Measurements from ENCODE around the gene DPP9. TPM values are rescaled to one million over a fixed set of nuclear protein-coding genes. Genes with fewer than 3 reads are reported as not detected.

DPP9 gene
- polyA plus RNA-seq, 4 donors, result 37.1 to 59.5 (median 43.3) TPM

DNA sequence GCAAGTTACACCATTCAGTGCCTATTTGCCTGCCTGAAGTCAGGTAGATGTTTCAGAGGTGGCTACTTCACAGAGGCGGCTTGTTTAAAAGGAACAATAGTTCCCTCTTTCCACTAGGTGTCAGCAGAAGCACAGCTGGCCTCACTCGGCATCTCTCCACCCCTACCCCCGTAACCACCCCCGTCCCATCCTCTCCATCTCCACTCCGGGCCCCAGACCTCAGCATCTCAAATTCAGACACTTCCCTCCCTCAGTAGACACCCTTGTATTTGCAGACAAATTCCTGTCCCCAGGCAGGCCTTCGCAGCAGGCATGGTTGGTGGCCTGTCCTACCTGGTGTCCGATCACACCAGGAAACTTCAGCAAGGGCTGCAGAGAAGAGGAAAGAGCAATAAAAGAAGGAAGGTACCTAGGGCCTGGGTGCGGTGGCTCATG is 9.1 kb upstream of the DPP9 start:
- Histone ChIP-seq H3K27me3 (ENCODE audit: control insufficient read depth in 3 of 3, insufficient read depth in 3 of 3, low read length in 3 of 3) (peaks cover 0 to 5% (median 0%) of the 10 kb centered on the region in 3 donors), H3K36me3 (ENCODE audit: control insufficient read depth in 3 of 3, insufficient read depth in 2 of 3, low read depth in 1 of 3, low read length in 3 of 3) (no peaks in the 10 kb centered on the region), H3K9me3 (ENCODE audit: control insufficient read depth in 2 of 2, insufficient read depth in 1 of 2, low read depth in 1 of 2, low read length in 1 of 2) (no peaks in the 10 kb centered on the region), H3K4me3 (ENCODE audit: low read depth in 1 of 3, low read length in 3 of 3) (no peak overlapping the region), H3K4me1 (ENCODE audit: control insufficient read depth in 3 of 3, insufficient read depth in 2 of 3, low read depth in 1 of 3, low read length in 2 of 3) (no peaks in the 10 kb centered on the region), H3K27ac (ENCODE audit: low read depth in 1 of 3, low read length in 2 of 3) (no peak overlapping the region)
- FAIRE-seq (no peak), DNase-seq (peak; percentile 65 to 67)
- 8 to 16% (median 13%) methylated on average over 8 of the region's 8 CpGs for WGBS, 3 donors

DNA sequence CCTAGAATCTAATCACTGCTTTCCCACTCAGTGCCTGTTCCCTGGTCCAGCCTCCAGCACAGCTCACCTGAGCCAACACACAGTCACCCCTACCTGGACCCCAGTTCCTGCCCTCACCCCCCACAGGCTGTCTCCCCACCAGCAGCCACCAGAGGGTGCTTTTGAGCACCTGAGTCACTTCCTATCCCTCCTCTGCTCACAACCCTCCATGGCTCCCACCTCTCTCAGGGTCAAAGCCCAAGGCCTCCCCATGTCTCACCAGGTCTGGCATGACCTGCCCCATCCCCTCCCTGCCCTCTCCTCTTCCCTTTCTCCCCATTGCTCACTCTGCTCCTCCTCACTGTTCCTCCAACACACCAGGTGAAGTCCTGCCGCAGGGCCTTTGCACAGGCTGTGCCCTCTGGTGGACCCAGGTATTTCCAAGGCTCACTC is 7.1 kb upstream of the DPP9 start:
- Histone ChIP-seq H3K4me1 (ENCODE audit: control insufficient read depth in 3 of 3, insufficient read depth in 2 of 3, low read depth in 1 of 3, low read length in 2 of 3) (no peaks in the 10 kb centered on the region), H3K36me3 (ENCODE audit: control insufficient read depth in 3 of 3, insufficient read depth in 2 of 3, low read depth in 1 of 3, low read length in 3 of 3) (no peaks in the 10 kb centered on the region), H3K9me3 (ENCODE audit: control insufficient read depth in 2 of 2, insufficient read depth in 1 of 2, low read depth in 1 of 2, low read length in 1 of 2) (no peaks in the 10 kb centered on the region), H3K27me3 (ENCODE audit: control insufficient read depth in 3 of 3, insufficient read depth in 3 of 3, low read length in 3 of 3) (no peaks in the 10 kb centered on the region), H3K4me3 (ENCODE audit: low read depth in 1 of 3, low read length in 3 of 3) (no peak overlapping the region), H3K27ac (ENCODE audit: low read depth in 1 of 3, low read length in 2 of 3) (no peak overlapping the region)
- FAIRE-seq (no peak), DNase-seq (peak in 1 of 2 donors; percentile 33)
- WGBS, 3 donors, result 100% methylated on average over 1 of the region's 1 CpG

DNA sequence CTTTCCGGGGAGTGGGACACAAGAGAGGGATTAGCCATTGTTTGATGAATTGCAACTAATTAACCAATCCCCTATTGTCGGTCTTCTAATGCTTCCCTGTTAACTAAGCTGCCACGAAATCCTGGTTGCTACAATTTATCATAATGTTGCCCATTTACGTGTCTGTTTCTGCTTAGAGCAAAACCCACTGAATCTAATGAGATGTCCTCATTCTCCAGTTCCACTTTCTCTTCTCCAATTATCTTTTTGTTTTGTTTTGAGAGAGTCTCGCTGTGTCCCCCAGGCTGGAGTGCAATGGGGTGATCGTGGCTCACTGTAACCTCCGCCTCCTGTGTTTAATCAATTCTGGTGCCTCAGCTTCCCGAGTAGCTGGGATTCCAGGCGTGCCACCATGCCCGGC is 5.2 kb upstream of the DPP9 start:
- FAIRE-seq, result no peak
- 54 to 58% (median 56%) methylated on average over 10 of the region's 10 CpGs for WGBS, 3 donors
- no peaks in the 10 kb centered on the region for H3K9me3 ChIP-seq (ENCODE audit: control insufficient read depth in 2 of 2, insufficient read depth in 1 of 2, low read depth in 1 of 2, low read length in 1 of 2)
- H3K36me3 ChIP-seq (ENCODE audit: control insufficient read depth in 3 of 3, insufficient read depth in 2 of 3, low read depth in 1 of 3, low read length in 3 of 3), result no peaks in the 10 kb centered on the region
- no peaks in the 10 kb centered on the region for H3K4me1 ChIP-seq (ENCODE audit: control insufficient read depth in 3 of 3, insufficient read depth in 2 of 3, low read depth in 1 of 3, low read length in 2 of 3)
- DNase-seq, result no peak
- H3K4me3 ChIP-seq (ENCODE audit: low read depth in 1 of 3, low read length in 3 of 3), result no peak overlapping the region
- no peak overlapping the region for H3K27ac ChIP-seq (ENCODE audit: low read depth in 1 of 3, low read length in 2 of 3)
- H3K27me3 ChIP-seq (ENCODE audit: control insufficient read depth in 3 of 3, insufficient read depth in 3 of 3, low read length in 3 of 3), result no peaks in the 10 kb centered on the region

DNA sequence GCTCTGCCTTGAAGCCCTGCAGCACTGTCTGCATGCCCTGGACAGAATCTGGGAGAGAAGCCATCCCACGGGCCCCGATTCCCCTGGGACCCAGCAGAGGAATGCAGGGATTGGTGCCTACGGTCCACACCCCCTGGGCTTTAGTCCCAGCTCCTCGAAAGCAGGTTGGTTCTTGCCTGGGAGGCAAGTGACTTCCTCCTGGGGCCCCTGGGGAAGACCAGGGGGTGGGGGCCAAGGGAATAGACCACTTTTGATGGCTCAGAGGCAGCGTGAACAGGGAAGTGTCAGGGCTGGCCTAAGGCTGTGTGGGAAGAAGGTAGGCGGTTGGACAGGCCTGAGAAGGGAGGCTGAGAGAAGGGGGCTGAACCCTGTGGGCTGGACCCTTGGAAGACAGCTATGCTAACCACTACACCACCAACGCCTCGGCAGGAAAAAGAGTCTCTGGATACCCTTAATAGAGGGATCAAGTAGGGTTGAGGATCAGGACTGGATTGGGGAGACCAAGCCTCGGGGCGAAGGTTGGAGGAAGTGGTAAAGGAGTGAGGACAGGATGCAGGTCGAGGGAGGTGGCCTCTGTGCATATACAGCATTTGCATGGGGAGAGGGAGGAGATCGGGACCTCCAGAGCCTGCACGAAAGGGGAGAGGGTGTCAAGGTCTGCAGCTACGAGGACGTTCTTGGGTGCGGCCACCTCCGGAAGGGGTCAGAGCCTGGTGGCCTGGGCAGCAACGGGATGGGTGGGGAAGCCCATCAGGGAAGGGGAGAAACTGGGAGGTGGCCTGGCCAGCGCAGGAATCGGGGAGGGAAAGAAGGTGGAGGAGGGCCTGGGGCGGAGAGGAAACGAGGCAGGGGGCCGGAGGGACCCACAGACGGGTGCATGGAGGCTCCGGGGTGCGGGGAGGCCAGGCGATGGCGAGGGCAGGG is 709 bp downstream of the DPP9 start:
- peak; percentile 56 to 59 for DNase-seq
- Histone ChIP-seq H3K4me1 (ENCODE audit: control insufficient read depth in 3 of 3, insufficient read depth in 2 of 3, low read depth in 1 of 3, low read length in 2 of 3) (peaks cover 0 to 19% (median 5%) of the 10 kb centered on the region in 3 donors), H3K4me3 (ENCODE audit: low read depth in 1 of 3, low read length in 3 of 3) (peak overlapping the region; percentile 69 to 98 (median 89)), H3K9me3 (ENCODE audit: control insufficient read depth in 2 of 2, insufficient read depth in 1 of 2, low read depth in 1 of 2, low read length in 1 of 2) (no peaks in the 10 kb centered on the region), H3K27ac (ENCODE audit: low read depth in 1 of 3, low read length in 2 of 3) (peak overlapping the region; percentile 61 to 90 (median 83)), H3K27me3 (ENCODE audit: control insufficient read depth in 3 of 3, insufficient read depth in 3 of 3, low read length in 3 of 3) (no peaks in the 10 kb centered on the region), H3K36me3 (ENCODE audit: control insufficient read depth in 3 of 3, insufficient read depth in 2 of 3, low read depth in 1 of 3, low read length in 3 of 3) (peaks cover 0 to 43% (median 12%) of the 10 kb centered on the region in 3 donors)
- 1 to 4% (median 2%) methylated on average over 24 to 28 of the region's 28 CpGs for WGBS, 3 donors
- FAIRE-seq, result no peak

DNA sequence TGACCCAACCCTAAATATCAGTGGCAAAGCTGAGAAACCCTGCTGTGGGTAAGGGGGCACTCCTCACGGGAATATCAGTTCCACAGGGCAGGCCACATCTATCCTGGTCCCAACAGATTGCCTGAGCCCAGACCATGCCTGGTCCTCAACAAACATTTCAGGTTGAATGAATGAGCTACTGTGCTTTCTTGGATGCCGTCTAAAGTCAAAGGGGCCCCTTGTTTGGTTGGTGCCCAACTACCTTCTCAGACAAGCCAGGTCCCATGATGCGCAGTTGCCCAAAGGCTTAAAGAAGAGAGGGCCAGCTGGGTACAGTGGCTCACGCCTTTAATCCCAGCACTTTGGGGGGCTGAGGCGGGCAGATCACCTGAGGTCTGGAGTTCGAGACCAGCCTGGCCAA is 2.4 kb downstream of the DPP9 start:
- Histone ChIP-seq H3K36me3 (ENCODE audit: control insufficient read depth in 3 of 3, insufficient read depth in 2 of 3, low read depth in 1 of 3, low read length in 3 of 3) (peaks cover 0 to 58% (median 15%) of the 10 kb centered on the region in 3 donors), H3K9me3 (ENCODE audit: control insufficient read depth in 2 of 2, insufficient read depth in 1 of 2, low read depth in 1 of 2, low read length in 1 of 2) (no peaks in the 10 kb centered on the region), H3K4me3 (ENCODE audit: low read depth in 1 of 3, low read length in 3 of 3) (no peak overlapping the region), H3K27me3 (ENCODE audit: control insufficient read depth in 3 of 3, insufficient read depth in 3 of 3, low read length in 3 of 3) (no peaks in the 10 kb centered on the region), H3K27ac (ENCODE audit: low read depth in 1 of 3, low read length in 2 of 3) (no peak overlapping the region), H3K4me1 (ENCODE audit: control insufficient read depth in 3 of 3, insufficient read depth in 2 of 3, low read depth in 1 of 3, low read length in 2 of 3) (peaks cover 0 to 33% (median 5%) of the 10 kb centered on the region in 3 donors)
- WGBS, 3 donors, result 91 to 94% (median 93%) methylated on average over 6 of the region's 6 CpGs
- FAIRE-seq (no peak), DNase-seq (no peak)

DNA sequence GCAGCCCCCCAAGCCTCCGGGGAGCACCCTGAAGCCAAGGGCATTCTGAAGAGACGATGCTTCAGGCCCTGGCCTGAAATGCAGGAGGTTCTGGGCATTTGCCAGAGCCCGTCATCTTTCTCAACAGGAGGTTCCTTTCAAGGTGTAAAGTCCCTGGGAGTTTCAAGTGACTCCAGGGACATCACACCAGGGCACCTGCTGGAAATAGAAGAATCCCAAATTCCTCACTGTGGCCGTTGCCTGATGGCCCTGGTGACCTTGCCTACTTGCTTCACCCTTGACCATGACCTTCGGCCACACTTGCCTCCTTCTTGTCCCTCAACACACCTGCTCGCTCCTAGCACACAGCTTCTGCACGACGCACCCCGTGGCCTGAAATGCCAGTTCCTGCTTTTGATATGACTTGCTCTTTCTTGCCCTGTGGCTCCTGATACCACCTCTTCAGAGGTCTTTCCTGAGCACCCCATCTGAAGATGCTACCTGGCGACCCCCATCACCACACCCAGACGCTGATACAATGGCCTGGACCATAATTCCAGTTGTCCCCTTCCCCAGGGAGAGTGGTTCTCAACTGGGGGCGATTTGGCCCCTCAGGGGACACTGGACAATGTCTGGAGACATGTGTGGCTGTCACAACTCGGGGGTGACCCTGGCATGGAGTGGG is 3.5 kb downstream of the DPP9 start:
- Histone ChIP-seq H3K27me3 (ENCODE audit: control insufficient read depth in 3 of 3, insufficient read depth in 3 of 3, low read length in 3 of 3) (no peaks in the 10 kb centered on the region), H3K4me3 (ENCODE audit: low read depth in 1 of 3, low read length in 3 of 3) (no peak overlapping the region), H3K27ac (ENCODE audit: low read depth in 1 of 3, low read length in 2 of 3) (no peak overlapping the region), H3K4me1 (ENCODE audit: control insufficient read depth in 3 of 3, insufficient read depth in 2 of 3, low read depth in 1 of 3, low read length in 2 of 3) (peaks cover 0 to 33% (median 5%) of the 10 kb centered on the region in 3 donors), H3K9me3 (ENCODE audit: control insufficient read depth in 2 of 2, insufficient read depth in 1 of 2, low read depth in 1 of 2, low read length in 1 of 2) (no peaks in the 10 kb centered on the region), H3K36me3 (ENCODE audit: control insufficient read depth in 3 of 3, insufficient read depth in 2 of 3, low read depth in 1 of 3, low read length in 3 of 3) (peaks cover 0 to 68% (median 21%) of the 10 kb centered on the region in 3 donors)
- DNase-seq (no peak), FAIRE-seq (no peak)
- 75 to 81% (median 76%) methylated on average over 13 of the region's 13 CpGs for WGBS, 3 donors

DNA sequence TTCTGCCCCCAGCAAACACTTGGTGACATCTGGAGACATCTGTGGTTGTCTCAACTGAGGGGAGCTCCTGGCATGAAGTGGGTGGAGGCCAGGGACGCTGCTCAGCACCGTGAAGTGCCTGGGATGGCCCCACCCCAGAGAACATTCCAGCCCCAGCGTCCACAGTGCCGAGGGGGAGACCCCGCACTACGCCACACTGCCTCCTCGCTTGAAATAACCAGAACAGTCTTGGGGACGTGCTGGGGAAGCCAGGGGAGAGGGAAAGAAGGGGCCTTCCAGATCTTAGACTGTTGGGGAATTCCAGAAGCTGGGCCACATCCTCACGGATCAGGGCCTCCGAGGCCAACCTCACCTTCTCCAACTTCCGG is 4.2 kb downstream of the DPP9 start:
- FAIRE-seq (no peak), DNase-seq (no peak)
- H3K4me1 ChIP-seq (ENCODE audit: control insufficient read depth in 3 of 3, insufficient read depth in 2 of 3, low read depth in 1 of 3, low read length in 2 of 3), result peaks cover 0 to 33% (median 5%) of the 10 kb centered on the region in 3 donors
- no peaks in the 10 kb centered on the region for H3K27me3 ChIP-seq (ENCODE audit: control insufficient read depth in 3 of 3, insufficient read depth in 3 of 3, low read length in 3 of 3)
- no peaks in the 10 kb centered on the region for H3K9me3 ChIP-seq (ENCODE audit: control insufficient read depth in 2 of 2, insufficient read depth in 1 of 2, low read depth in 1 of 2, low read length in 1 of 2)
- 85 to 93% (median 89%) methylated on average over 11 of the region's 11 CpGs for WGBS, 3 donors
- H3K27ac ChIP-seq (ENCODE audit: low read depth in 1 of 3, low read length in 2 of 3), result no peak overlapping the region
- H3K4me3 ChIP-seq (ENCODE audit: low read depth in 1 of 3, low read length in 3 of 3), result no peak overlapping the region
- peaks cover 0 to 75% (median 21%) of the 10 kb centered on the region in 3 donors for H3K36me3 ChIP-seq (ENCODE audit: control insufficient read depth in 3 of 3, insufficient read depth in 2 of 3, low read depth in 1 of 3, low read length in 3 of 3)

DNA sequence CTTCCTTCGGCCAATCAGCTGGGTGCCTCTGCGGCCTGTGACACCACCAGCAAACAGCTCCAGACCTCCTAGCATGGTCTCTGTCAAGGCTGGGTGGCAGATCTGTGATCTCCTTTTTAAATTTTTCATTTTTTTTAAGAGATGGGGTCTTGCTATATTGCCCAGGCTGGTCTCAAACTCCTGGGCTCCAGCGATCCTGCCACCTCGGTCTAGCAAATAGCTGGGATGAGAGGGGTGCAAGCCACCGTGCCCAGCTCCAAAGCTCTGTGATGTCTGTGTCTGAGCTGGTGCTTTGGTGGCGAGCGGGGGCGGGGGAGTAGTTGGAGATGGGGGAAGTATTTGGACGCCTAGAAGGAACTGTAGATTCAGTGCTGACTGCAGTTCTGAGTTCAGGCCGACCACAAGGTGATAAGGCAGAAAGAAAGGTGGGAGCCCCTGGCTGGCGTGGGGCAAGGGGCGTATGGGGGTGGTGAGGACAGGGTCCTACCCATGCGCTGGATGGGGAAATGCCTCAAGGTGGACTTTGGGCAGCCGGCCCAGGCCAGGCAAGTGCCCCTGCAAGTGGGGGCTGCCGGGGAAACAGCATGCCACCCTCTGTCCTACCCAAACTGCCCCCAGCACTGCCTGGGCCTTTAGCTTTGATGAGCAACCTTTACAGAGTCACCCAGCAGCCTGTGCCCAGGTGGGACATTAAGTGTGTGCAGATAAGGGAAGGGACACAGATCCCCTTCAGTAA is 5.5 kb downstream of the DPP9 start:
- DNase-seq (no peak), FAIRE-seq (no peak)
- Histone ChIP-seq H3K4me3 (ENCODE audit: low read depth in 1 of 3, low read length in 3 of 3) (no peak overlapping the region), H3K9me3 (ENCODE audit: control insufficient read depth in 2 of 2, insufficient read depth in 1 of 2, low read depth in 1 of 2, low read length in 1 of 2) (no peaks in the 10 kb centered on the region), H3K4me1 (ENCODE audit: control insufficient read depth in 3 of 3, insufficient read depth in 2 of 3, low read depth in 1 of 3, low read length in 2 of 3) (peaks cover 0 to 33% (median 5%) of the 10 kb centered on the region in 3 donors), H3K27me3 (ENCODE audit: control insufficient read depth in 3 of 3, insufficient read depth in 3 of 3, low read length in 3 of 3) (no peaks in the 10 kb centered on the region), H3K27ac (ENCODE audit: low read depth in 1 of 3, low read length in 2 of 3) (peak overlapping the region in 1 of 3 donors; percentile 72), H3K36me3 (ENCODE audit: control insufficient read depth in 3 of 3, insufficient read depth in 2 of 3, low read depth in 1 of 3, low read length in 3 of 3) (peaks cover 1 to 88% (median 28%) of the 10 kb centered on the region in 3 donors)
- WGBS, 3 donors, result 90 to 94% (median 91%) methylated on average over 15 of the region's 15 CpGs
